C4-2B (cell line): ENCODE measurements around the gene NCOR2.

Experiments used
- CTCF ChIP-seq: fragments of 450-650 bp; conservative IDR thresholded peaks from 2 replicates; pipeline ENCODE4 v1.5.1; 2017; ENCODE audit warnings: mild to moderate bottlenecking
- ZFX ChIP-seq: fragments of 450-650 bp; IDR thresholded peaks from 2 replicates; pipeline ENCODE4 v1.6.1; 2017

DNA sequence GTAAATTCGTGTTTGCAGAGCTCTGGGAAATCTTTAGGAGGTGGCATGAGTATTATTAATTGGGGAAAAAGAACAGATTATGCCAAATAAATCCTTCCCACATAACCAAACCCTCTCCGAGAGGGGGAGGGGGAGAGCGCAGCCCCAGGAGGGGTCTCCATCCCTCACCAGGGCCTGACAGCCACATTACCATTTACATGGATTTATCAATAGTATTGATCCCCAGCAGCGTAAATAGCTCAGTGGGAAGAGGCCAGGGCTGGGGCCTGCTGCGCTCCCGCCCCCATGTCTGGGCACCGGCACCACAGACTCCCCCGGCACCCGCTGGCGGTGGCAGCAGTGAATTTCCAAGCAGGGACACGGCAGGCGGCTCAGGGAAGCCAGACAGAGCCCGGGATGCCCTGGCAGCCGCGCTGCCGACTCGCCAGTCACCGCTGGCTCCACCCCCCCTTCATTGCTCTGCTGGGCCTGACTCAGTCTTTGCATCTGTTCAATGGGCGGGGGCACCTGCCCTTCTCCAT is 2.4 kb downstream of the NCOR2 start:
- TF ChIP-seq ZFX (no peak), CTCF (no peak)
